ENCODE results near the gene FBXO47.

Gene FBXO47

GRCh38 chr17:38967290-38967738 lies at the start of gene FBXO47:
Gene FBXO47, minus strand, starts transcription at chr17:38967403. Its CDS starts 4,378 bp downstream, at chr17:38963025.
- DNase-seq: peak; percentile 60 to 65
- TF ChIP-seq POLR2A (IDR thresholded peaks at IDR 0.05; ENCODE audit: low read length) (peak; percentile 37), GATA1 (IDR thresholded peaks at IDR 0.05; ENCODE audit: low read depth, low read length) (no peak)

GRCh38 chr17:39016193-39017153 lies 49.3 kb upstream of the FBXO47 start:
- no peak for TF ChIP-seq POLR2A (IDR thresholded peaks at IDR 0.05; ENCODE audit: low read length)
- no peak for TF ChIP-seq GATA1 (IDR thresholded peaks at IDR 0.05; ENCODE audit: low read depth, low read length)
- DNase-seq: no peak

GRCh38 chr17:39015546-39015935 lies 48.3 kb upstream of the FBXO47 start:
- TF ChIP-seq GATA1 (IDR thresholded peaks at IDR 0.05; ENCODE audit: low read depth, low read length): no peak
- TF ChIP-seq POLR2A (IDR thresholded peaks at IDR 0.05; ENCODE audit: low read length): no peak
- DNase-seq: no peak

- TF ChIP-seq POLR2A (IDR thresholded peaks at IDR 0.05; ENCODE audit: low read length) (no peak), GATA1 (IDR thresholded peaks at IDR 0.05; ENCODE audit: low read depth, low read length) (no peak)
These were observed 47.8 kb upstream of the FBXO47 start for GRCh38 chr17:39014795-39015545.

GRCh38 chr17:39014044-39014794 lies 47.0 kb upstream of the FBXO47 start:
- TF ChIP-seq POLR2A (IDR thresholded peaks at IDR 0.05; ENCODE audit: low read length): no peak
- TF ChIP-seq GATA1 (IDR thresholded peaks at IDR 0.05; ENCODE audit: low read depth, low read length): no peak
- DNase-seq: peak in 1 of 2 experiments; percentile 34

More at GRCh38 chr17:39014795-39015545, 47.8 kb upstream of the FBXO47 start:
- peak in 1 of 2 experiments; percentile 22 for DNase-seq

- DNase-seq: no peak
- no peak for TF ChIP-seq GATA1 (IDR thresholded peaks at IDR 0.05; ENCODE audit: low read depth, low read length)
- TF ChIP-seq POLR2A (IDR thresholded peaks at IDR 0.05; ENCODE audit: low read length): no peak
These were observed 45.5 kb upstream of the FBXO47 start for GRCh38 chr17:39012725-39013124.

- DNase-seq: no peak
These were observed 44.8 kb upstream of the FBXO47 start for GRCh38 chr17:39011907-39012468.

GRCh38 chr17:39009581-39010001 lies 42.4 kb upstream of the FBXO47 start:
- TF ChIP-seq GATA1 (IDR thresholded peaks at IDR 0.05; ENCODE audit: low read depth, low read length) (no peak), POLR2A (IDR thresholded peaks at IDR 0.05; ENCODE audit: low read length) (no peak)

More at GRCh38 chr17:39011907-39012468, 44.8 kb upstream of the FBXO47 start:
- TF ChIP-seq POLR2A (IDR thresholded peaks at IDR 0.05; ENCODE audit: low read length): no peak
- TF ChIP-seq GATA1 (IDR thresholded peaks at IDR 0.05; ENCODE audit: low read depth, low read length): no peak

GRCh38 chr17:39008633-39009032 lies 41.4 kb upstream of the FBXO47 start:
- TF ChIP-seq POLR2A (IDR thresholded peaks at IDR 0.05; ENCODE audit: low read length) (no peak), GATA1 (IDR thresholded peaks at IDR 0.05; ENCODE audit: low read depth, low read length) (no peak)
- DNase-seq: no peak

More at GRCh38 chr17:39009581-39010001, 42.4 kb upstream of the FBXO47 start:
- DNase-seq: no peak

GRCh38 chr17:39002991-39003715 lies 36.0 kb upstream of the FBXO47 start:
- DNase-seq: peak; percentile 46 to 77
- TF ChIP-seq POLR2A (IDR thresholded peaks at IDR 0.05; ENCODE audit: low read length): peak; percentile 55
- TF ChIP-seq GATA1 (IDR thresholded peaks at IDR 0.05; ENCODE audit: low read depth, low read length): no peak

GRCh38 chr17:39001703-39002637 lies 34.8 kb upstream of the FBXO47 start:
- peak in 1 of 2 experiments; percentile 33 for DNase-seq
- TF ChIP-seq POLR2A (IDR thresholded peaks at IDR 0.05; ENCODE audit: low read length) (no peak), GATA1 (IDR thresholded peaks at IDR 0.05; ENCODE audit: low read depth, low read length) (no peak)

Data from erythroblast (primary cell).